Activated CD8-positive, alpha-beta memory T cell treated with anti-CD3 and anti-CD28 coated beads, Interleukin-2, amount 50 U/mL, for 48 hours (primary cell): ENCODE results near the gene ABCC3.

ENCODE experiments used
- DNase-seq: peaks from one replicate; pipeline ENCODE4 v3.0.0-alpha.2; 2020

ABCC3 gene

GRCh38 chr17:50649042-50649908, 14.6 kb downstream of the ABCC3 start:
- DNase-seq = no peak

DNA sequence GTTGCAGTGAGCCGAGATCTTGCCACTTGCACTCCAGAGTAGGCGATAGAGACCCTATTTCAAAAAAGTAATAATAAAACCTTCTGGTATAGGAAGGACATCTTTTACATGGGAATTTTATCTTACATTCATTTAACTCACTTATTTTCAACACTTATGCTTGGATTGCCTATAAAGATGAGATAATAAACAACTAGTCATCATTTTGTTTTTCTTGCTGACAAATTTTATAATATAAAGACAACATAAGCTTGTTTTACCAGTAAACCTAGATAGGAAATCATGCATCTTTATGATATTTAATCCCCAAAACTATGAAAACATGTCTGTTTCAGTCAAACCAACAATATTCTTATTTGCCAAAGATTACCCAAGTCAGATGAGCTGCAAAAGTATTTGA, 17.0 kb downstream of the ABCC3 start:
- DNase-seq = no peak

DNA sequence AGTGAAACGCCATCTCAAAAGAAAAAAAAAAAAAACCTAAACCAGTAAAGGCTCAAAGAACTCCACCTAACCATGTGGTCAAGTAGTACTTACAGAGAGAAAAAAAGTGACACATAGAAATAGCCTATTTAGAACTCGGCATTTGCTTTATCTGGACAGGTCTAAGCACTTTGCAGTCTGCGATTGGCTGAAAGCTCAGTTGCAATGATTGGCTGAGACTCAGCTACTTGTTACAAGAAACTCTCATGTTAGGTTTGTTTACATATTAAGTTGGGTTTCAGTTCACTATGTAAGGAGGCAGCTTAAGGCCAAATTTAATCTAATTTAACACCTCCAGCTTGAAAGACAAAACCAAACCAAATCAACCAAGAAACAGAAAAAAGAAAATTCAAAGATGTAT, 19.1 kb downstream of the ABCC3 start:
- no peak for DNase-seq

GRCh38 chr17:50656509-50656908, 21.8 kb downstream of the ABCC3 start:
- DNase-seq = no peak

DNA sequence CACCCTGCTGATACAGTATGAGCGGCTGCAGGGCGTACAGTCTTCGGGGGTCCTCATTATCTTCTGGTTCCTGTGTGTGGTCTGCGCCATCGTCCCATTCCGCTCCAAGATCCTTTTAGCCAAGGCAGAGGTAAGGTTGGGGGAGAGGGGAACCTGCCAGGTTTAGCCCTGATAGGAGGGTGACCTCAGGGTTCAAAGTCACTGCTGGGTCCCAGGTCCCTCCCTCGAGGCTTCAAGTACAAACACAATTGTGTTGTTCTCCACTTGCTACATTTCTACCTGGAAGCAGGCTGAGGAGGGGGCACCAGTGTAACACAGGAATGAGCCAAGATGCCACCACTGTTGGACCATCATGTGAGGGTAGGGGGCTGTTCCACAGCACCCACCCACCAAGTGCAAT, 22.4 kb downstream of the ABCC3 start:
- no peak for DNase-seq

- no peak for DNase-seq
Observed at GRCh38 chr17:50657627-50658026, 22.9 kb downstream of the ABCC3 start.

DNA sequence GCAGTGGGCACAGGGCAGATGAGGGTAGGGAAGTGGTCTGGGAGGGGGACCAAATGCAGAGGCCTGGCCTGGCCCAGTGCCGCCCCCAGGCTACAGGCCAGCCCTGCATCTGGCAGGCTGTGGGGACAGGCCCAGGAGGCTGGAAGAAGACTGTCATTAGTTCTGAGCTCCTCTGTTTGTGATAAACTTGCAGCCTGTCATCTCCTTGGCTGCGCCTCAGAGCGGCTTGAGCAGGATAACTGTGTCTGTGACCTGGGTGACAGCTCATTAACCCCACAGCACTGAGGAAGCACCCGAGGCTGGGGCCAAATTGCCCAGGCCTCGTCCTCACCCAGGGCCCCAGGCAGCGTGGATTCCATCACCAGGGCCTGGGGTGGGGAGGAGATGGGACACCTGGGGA, 23.9 kb downstream of the ABCC3 start:
- no peak for DNase-seq

GRCh38 chr17:50659179-50659578, 24.5 kb downstream of the ABCC3 start:
- no peak for DNase-seq

DNA sequence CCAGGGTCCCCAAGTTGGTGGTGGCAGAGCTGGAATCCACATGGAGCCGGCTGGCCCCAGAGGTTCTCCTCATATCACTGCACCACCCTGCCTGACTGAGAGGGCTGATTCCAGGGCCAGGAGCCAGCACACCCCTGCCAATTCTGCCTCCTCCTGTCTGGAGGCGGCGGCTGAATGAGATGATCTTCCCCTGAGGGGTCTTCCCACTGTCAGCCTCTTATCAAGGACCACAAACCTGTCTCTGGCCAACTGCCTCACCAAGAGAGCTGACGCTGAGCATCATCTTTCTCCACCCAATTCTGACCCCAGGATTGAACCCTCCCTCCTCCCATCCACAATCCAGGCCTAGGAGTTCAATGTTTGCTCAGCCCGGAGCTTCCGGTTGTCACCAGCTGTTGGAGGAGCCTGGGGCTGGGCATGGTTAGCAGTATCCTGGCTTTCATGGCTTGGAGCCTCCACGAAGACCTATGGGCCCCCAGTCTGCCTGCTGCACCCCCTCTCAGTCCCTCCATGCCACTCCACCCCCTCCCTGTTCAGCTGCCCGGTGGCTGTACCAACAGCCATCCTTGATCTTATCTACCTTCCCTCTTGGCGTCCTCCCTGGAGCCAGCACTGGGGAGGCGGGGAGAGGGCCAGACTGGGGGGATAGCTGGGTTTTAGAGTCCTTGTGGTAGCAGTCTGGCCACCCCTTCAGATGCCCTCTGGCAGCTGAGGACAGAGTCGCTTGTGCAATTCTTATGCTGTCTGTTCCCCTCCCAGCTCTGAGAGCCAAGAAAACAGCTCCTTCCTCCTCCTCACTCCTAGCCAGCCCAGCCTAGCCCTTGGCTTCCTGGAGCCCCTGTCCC, 25.6 kb downstream of the ABCC3 start:
- no peak for DNase-seq

GRCh38 chr17:50660887-50661345, 26.2 kb downstream of the ABCC3 start:
- DNase-seq = no peak

DNA sequence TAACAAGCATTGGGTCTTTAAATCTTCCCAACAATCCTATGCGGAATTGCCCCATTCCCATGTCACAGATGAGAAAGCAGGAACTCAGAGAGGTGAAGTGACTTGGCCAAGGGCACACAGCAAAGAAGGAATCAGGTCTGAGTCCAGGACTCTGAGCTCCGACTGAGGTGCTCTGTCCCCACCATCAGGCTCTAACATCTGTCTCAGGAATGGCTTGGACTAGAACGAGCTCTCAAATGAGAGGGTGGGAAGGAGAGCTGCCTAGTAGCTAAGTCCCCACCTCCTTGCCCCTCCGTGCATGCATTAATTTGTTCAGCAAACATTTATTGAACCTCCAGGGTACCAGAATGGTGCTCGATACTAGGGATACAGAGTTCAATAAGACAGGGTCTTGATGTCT, 26.7 kb downstream of the ABCC3 start:
- no peak for DNase-seq

DNA sequence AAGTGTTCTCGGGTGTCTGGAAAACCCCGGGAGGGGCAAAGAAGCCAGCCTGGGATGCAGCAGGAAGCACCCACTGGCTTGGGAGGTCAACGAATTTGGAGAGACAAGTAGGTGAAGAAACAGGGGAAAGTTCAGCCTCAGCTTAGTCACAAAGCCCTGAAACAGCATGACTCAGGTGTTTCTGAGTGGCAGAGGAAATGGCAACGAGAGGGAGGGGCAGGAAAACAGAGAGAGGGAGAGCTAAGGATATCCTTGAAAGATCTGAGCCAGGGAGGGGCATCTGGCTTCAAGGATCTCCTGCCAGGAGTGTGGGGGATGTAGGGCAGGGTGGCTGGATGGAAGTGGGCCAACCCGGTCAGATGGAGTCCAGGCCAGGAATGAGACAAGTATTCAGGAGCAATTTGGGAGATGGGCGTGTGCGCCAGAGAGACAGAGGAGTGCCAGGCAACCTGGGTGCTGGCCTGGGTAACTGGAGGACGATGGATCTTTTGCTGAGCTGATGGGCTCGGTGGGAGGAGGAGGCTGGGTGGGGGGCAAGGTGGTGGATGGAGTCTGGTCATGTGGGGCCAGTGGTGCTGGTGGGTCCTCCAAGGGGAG, 27.2 kb downstream of the ABCC3 start:
- DNase-seq = peak; percentile 57

DNA sequence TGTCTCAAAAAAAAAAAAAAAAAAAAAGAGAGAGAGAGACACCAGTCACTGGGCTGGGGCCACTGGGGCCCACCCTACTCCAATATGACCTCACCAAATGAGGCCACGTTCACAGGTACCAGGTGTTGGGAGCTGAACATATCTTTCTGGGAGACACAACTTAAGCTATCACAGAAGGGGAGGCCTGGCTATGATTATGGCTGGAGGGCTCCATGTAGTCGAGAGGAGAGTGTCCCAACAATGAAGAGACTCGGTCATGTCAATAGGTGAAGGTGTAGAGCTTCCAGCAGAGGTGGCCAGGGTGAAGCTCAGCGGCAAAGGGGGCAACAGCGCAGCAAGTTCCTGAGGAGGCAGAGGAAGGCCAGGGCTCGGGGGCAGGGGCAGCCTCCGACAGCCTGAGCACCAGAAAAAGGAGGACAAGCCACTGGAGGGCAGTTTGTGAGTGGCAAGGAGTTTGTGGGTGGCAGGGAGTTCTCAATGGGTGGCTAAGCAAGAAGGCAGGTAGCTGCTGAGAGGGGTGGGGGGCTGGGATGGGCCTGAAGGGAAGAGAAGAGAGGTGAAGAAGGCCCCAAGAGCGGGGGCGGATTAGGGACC, 28.0 kb downstream of the ABCC3 start:
- DNase-seq = no peak

GRCh38 chr17:50663812-50664374, 29.2 kb downstream of the ABCC3 start:
- DNase-seq = no peak

DNA sequence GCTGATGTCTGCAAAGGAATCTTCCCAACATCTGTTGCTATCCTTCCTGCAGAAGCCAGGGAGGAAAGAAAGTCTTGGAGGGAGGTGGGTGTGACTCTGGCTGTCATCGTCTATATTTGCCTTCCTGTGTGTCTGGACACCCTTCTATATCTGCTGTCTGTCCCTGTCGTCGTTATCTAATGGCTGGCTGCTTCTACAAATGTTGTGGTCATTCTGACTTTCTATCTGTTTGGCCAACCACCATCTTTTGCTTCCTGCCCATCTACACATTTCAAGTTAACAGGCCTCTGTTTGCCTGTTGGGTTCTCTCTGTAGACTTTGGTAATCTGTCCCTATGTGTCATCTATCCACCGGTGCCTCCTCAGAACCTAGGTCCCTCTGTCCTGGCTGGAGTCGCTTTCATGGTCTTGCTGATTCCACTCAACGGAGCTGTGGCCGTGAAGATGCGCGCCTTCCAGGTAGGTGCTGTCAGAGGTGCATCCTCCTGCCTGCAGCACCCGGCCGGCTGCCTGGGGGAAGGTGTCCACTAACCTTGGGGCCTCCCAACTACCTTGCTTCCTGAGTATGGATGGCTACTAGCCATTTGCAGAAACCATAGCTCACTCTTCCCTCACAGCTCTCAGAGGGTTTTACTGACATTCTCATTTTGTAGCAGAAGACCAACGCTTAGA, 30.2 kb downstream of the ABCC3 start:
- no peak for DNase-seq

DNA sequence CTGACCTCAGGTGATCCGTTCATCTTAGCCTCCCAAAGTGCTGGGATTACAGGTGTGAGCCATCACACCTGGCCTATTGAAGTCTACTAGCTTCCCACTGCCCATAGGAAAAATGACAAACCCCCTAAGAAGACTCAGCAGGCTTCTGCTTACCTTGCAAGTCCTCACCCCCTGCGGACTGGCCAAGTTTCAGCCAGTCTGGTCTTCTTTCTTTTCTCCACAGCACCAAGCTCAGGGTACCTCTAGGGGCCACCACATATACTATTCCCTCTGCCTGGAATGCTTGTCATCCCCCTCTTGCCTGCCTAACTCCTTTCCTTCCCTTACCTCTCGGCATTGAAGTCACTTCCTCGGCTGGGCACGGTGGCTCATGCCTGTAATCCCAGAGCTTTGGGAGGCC, 31.2 kb downstream of the ABCC3 start:
- DNase-seq = no peak

DNA sequence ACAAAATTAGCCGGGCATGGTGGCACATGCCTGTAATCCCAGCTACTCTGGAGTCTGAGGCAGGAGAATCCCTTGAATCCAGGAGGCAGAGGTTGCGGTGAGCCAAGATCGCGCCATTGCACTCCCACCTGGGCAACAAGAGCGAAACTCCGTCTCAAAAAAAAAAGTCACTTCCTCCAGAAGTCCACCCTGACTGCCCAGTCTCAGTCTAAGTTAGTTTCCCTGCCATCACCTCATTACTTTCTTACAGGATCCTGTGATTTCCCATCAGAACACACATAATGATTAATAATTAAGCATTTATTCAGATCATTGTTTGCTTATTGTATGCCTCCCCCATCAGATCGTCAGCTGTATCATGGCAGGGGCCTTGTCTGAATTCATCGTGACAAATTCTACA, 31.6 kb downstream of the ABCC3 start:
- DNase-seq = no peak

GRCh38 chr17:50667259-50668024, 32.8 kb downstream of the ABCC3 start:
- DNase-seq = no peak

DNA sequence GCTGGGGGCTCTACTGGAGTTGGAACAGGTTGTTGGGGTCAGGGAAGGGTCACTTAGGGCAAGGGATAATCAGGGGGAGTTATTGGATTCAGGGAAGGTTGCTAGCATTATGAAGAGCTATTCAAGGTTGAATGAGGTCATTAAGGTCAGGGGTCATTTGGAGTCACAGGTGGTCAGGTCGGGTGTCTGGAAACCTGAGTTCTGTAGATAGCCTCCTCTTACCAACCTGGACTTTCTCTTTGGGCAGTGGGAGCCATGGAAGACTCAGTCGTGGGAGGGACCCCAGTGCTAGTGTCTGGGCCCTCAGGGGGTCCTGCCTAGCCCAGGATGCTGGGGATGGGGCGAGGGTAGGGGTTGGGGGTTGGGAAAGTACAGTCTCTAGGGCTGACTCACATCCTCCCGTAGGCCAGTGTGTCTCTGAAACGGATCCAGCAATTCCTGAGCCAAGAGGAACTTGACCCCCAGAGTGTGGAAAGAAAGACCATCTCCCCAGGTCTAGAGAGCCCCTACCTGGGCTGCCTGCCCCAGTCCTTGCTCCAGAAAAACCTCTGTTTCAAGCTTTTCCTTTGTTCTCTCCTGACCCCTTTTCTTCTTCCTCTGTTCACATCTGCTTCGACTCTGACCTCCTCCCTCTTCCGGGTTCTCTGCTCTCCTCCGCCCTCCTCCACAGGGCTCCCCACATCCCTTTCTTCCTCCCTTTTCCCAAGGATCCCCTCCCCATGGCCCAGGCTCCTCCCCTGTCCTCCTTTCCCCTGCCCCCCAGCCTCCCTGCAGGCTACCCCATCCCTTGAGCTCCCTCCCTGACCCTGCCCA, 33.5 kb downstream of the ABCC3 start:
- no peak for DNase-seq

- DNase-seq = no peak
Observed at GRCh38 chr17:50668838-50669581, 34.3 kb downstream of the ABCC3 start.
